ENCODE results near the gene SLN. TPM values are rescaled to one million over a fixed set of nuclear protein-coding genes. Genes with fewer than 3 reads are reported as not detected.

The SLN gene
- total RNA-seq, 2 experiments from 2014 or later: not detected

DNA sequence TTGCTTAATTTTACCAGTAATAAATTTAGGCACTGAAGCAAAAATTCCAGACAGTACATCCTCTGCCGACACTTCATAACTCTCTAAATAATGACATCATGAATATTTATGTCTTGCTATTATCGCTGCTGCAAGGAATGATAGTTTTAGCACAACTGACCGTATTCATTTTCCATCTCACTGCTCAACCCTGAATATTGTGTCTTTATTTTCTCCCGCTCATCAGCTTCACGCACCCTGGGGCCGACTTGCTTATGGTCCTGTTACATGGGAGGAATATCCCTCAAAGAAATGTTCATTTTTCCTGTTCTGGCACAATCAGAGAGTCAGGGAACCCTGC is 33.3 kb downstream of the SLN start:
- Mint-ChIP-seq H3K27ac (no peak overlapping the region), H3K36me3 (ENCODE audit: low read depth) (no peaks in the 10 kb centered on the region), H3K4me1 (ENCODE audit: low read depth) (no peaks in the 10 kb centered on the region), H3K27me3 (ENCODE audit: low read depth) (peaks cover 4% of the 10 kb centered on the region), H3K4me3 (no peak overlapping the region), H3K9me3 (ENCODE audit: insufficient read depth) (no peaks in the 10 kb centered on the region)
- ATAC-seq: no peak
- DNase-seq: no peak
- CTCF ChIA-PET: no interaction called here
- POLR2A ChIA-PET: no interaction called here

DNA sequence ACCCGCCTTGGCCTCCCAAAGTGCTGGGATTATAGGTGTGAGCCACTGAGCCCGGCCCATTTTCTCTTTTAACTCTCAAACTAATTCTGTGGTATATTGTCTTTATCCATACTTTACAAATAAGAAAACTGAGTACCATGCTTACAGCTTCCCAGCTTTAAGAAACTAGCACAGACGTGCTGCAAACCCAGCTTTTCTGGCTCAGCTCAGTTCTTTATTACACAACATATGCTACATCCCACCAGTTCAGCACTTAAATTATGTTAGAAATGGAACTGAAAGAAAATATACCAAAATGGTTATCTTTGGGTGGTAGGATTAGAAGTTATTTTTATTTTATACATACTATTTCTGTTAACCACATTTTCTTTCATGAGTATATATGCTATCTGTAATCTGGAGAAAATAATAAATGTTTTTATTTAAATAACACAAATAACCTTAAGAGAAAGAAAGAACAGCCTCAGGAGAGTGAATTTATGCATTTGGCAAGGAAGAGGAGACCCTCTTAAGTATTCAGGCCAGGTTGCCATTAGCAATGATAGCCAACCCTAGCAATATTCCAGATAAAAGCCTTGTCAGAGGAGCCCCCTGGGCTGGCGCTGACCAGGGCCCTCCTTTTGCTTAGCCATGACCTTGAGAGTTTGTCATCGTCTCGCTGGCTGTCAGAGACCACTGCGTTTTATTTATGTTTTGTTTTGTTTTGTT is 33.8 kb downstream of the SLN start:
- Mint-ChIP-seq H3K4me3 (no peak overlapping the region), H3K4me1 (ENCODE audit: low read depth) (no peaks in the 10 kb centered on the region), H3K27ac (no peak overlapping the region), H3K27me3 (ENCODE audit: low read depth) (peaks cover 4% of the 10 kb centered on the region), H3K9me3 (ENCODE audit: insufficient read depth) (no peaks in the 10 kb centered on the region), H3K36me3 (ENCODE audit: low read depth) (no peaks in the 10 kb centered on the region)
- ATAC-seq (no peak), DNase-seq (no peak)
- CTCF ChIA-PET: no interaction called here
- POLR2A ChIA-PET: no interaction called here

DNA sequence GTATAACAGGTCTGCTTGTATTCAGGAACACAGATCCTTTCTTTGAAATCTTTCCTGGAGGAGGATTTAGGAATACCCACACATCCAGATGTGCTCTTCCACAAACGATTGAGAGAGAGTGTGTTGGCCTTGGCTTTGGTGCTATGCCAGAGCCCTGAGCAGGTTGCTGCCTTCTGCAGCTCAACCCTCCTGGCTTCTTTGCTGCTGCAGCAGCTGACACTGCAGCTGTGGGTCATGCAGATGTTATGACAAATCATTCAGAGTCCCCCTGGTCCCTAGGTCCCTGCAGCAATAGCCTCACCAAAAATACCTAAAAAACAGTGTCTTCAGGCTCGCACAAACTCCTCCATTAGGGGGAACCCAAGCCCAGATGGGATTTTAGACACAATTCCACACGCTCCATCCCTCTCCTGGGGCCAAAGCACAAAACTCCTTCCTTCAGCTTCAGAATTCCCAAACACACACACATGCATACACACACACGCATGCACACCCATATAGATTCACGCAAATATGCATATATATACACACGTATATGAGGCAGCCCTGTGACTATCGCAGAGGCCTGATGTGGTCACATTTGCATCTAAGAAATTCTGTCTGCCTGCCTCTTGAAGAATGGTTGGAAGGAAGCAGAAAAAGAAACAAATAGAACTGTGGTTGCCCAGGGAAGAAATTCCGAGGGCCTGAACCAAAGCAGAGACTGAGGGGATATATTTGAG is 35.4 kb downstream of the SLN start:
- DNase-seq (no peak), ATAC-seq (no peak)
- Mint-ChIP-seq H3K27ac (no peak overlapping the region), H3K4me1 (ENCODE audit: low read depth) (no peaks in the 10 kb centered on the region), H3K27me3 (ENCODE audit: low read depth) (peaks cover 4% of the 10 kb centered on the region), H3K4me3 (no peak overlapping the region), H3K36me3 (ENCODE audit: low read depth) (no peaks in the 10 kb centered on the region), H3K9me3 (ENCODE audit: insufficient read depth) (no peaks in the 10 kb centered on the region)
- ChIA-PET POLR2A (no interaction called here), CTCF (interaction anchor here (1.8 kb wide), 1 partner anchor 13 kb away, joined by 9 read pairs; no protein-coding TSS in a partner anchor)

DNA sequence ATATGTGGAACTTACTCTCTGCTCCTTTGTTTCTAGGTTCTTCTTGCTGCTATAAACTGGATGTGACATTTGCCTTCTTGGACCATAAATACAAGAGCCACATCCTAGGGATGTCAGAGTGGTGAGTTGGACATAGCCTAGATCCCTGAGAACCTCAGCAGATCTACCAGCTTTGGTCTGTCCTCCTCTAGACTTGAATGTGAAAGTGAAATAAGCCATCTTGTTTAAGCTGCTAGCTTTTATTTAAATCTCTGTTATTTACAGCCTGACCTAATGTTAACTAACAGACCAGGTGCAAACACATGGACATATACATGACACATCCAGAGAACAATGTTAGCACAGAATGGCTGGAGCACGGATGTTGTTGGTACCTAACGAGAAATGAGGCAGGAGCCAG is 36.0 kb downstream of the SLN start:
- ChIA-PET POLR2A (no interaction called here), CTCF (interaction anchor here (1.8 kb wide), 1 partner anchor 13 kb away, joined by 9 read pairs; no protein-coding TSS in a partner anchor)
- no peak for DNase-seq
- no peak overlapping the region for H3K27ac Mint-ChIP-seq
- H3K36me3 Mint-ChIP-seq (ENCODE audit: low read depth): no peaks in the 10 kb centered on the region
- H3K27me3 Mint-ChIP-seq (ENCODE audit: low read depth): peaks cover 4% of the 10 kb centered on the region
- no peak overlapping the region for H3K4me3 Mint-ChIP-seq
- H3K4me1 Mint-ChIP-seq (ENCODE audit: low read depth): no peaks in the 10 kb centered on the region
- H3K9me3 Mint-ChIP-seq (ENCODE audit: insufficient read depth): no peaks in the 10 kb centered on the region
- no peak for ATAC-seq

DNA sequence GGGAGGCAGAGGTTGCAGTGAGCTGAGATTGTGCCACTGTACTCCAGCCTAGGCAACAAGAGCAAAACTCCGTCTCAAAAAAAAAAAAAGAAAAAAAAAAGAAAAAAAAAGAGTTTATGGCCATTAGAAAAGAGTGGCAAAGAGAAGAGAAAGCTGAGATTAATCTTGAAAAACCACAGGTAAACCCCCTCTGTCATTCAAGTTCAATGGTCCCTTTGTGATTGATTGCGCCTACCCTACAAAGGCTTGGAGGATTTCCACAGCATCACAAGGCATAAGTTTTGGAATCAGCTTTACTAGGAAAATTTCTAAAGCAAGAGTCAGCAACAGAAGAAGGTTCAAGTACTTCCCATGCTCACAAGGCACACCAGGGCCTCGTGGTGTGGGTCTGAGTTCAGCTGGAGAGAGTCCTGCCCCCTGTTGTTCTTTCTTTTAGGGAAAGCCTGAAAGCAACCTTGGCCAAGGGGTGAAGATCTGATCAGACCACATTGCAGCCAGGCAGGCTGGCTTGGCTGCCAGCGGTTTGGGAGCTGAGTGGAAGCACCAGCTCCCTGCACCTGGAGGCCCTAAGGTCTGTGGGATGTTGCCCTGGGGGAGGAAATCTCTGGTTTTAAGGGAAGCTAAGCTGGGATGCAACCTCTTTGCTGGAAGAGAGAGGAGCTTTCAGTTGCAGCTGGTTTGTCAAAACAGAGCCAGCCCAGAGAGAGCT is 41.8 kb downstream of the SLN start:
- DNase-seq (no peak), ATAC-seq (no peak)
- H3K27ac Mint-ChIP-seq: no peak overlapping the region
- no peak overlapping the region for H3K4me3 Mint-ChIP-seq
- no peaks in the 10 kb centered on the region for H3K36me3 Mint-ChIP-seq (ENCODE audit: low read depth)
- ChIA-PET POLR2A (no interaction called here), CTCF (interaction anchor here (1.0 to 1.9 kb wide), 4 partner anchors 14 to 175 kb away, joined by 3 to 6 read pairs (median 4); no protein-coding TSS in a partner anchor)
- H3K27me3 Mint-ChIP-seq (ENCODE audit: low read depth): peaks cover 2% of the 10 kb centered on the region
- H3K4me1 Mint-ChIP-seq (ENCODE audit: low read depth): no peaks in the 10 kb centered on the region
- no peaks in the 10 kb centered on the region for H3K9me3 Mint-ChIP-seq (ENCODE audit: insufficient read depth)

DNA sequence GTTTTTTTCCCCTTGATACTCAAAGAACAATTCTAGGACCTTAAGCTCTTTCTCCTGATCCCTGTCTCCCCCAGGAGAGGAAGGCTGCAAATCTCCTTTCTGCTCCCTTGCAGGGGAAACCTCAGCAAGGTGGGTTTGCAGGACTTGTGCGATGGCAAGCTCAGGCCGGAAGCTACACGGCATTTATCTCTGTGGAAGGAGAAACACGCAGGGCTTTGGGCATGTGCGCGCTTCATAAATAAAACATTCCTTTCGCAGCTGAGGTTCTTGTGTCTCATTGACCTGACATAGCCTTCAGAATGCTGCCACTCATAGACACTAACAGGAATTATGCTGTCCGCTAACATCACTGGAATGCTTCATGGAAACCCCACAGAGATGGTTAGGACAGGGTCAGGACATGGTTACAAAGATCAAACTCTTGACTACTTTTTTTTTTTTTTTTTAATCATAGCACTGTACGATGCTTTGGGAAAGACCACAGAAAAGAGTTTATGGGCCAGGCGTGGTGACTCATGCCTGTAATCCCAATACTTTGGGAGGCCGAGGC is 42.6 kb downstream of the SLN start:
- ATAC-seq (no peak), DNase-seq (no peak)
- POLR2A ChIA-PET: no interaction called here
- CTCF ChIA-PET: interaction anchor here (1.1 kb wide), 1 partner anchor 93 kb away, joined by 3 read pairs; no protein-coding TSS in a partner anchor
- H3K36me3 Mint-ChIP-seq (ENCODE audit: low read depth): no peaks in the 10 kb centered on the region
- H3K4me1 Mint-ChIP-seq (ENCODE audit: low read depth): no peaks in the 10 kb centered on the region
- no peaks in the 10 kb centered on the region for H3K9me3 Mint-ChIP-seq (ENCODE audit: insufficient read depth)
- H3K27me3 Mint-ChIP-seq (ENCODE audit: low read depth): peaks cover 2% of the 10 kb centered on the region
- H3K27ac Mint-ChIP-seq: no peak overlapping the region
- H3K4me3 Mint-ChIP-seq: no peak overlapping the region

DNA sequence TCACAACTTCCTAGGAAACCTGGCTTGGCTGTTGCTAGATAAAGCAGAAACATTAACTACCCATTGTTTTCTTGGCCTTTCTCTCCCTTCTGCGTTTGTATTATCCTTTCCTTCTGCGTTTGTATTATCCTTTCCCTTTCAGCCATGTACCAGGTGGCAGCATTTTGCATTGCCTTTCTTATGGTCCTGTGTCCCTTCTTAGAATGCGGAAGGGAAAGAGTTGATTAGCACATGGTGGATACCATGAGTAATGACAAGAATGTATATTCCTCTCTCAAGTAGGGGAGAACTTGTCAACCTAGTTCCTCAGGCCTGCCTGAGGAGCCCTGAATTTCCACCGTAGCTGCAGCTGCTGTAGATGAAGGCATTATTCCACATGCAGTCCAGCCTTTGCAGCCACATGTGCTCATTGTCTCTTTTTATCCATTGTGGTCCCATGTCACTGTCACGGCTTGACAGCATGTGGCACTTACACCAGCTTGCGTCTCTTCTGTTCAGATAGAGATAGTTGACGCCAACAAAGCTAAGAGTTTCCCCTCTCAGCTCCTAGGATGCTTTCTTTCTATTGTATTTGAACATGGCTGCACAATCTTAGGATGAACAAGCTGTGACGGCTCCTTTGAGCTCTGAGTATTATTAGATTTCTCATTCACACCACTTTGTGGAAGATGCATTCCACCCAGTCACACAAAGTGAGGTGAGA is 44.8 kb downstream of the SLN start:
- H3K4me3 Mint-ChIP-seq: no peak overlapping the region
- no peaks in the 10 kb centered on the region for H3K4me1 Mint-ChIP-seq (ENCODE audit: low read depth)
- no peaks in the 10 kb centered on the region for H3K9me3 Mint-ChIP-seq (ENCODE audit: insufficient read depth)
- ChIA-PET POLR2A (interaction anchor here (0.6 kb wide), 1 partner anchor 48 kb away, joined by 3 read pairs; no protein-coding TSS in a partner anchor), CTCF (no interaction called here)
- no peaks in the 10 kb centered on the region for H3K27me3 Mint-ChIP-seq (ENCODE audit: low read depth)
- H3K36me3 Mint-ChIP-seq (ENCODE audit: low read depth): no peaks in the 10 kb centered on the region
- no peak overlapping the region for H3K27ac Mint-ChIP-seq
- ATAC-seq (no peak), DNase-seq (no peak)

DNA sequence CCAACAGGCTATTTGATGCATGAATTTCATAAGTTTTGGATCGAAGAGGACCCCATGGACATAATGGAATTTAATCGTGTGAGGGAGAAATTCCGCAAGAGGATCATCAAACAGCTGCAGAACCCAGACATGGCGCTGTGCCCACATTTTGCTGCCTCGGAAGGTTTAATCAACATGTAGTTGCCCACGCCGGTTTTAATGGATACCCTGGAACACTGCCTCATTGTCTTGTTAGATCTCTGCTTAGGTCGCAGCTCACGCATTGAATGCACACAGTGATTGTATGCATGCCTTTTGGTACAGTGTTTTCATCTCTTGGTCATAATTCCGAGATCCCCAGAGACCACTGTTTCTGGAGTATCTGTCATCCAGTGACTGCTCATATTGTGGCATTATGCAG is 46.8 kb downstream of the SLN start:
- Mint-ChIP-seq H3K9me3 (ENCODE audit: insufficient read depth) (no peaks in the 10 kb centered on the region), H3K4me1 (ENCODE audit: low read depth) (no peaks in the 10 kb centered on the region), H3K27ac (no peak overlapping the region), H3K27me3 (ENCODE audit: low read depth) (peaks cover 4% of the 10 kb centered on the region), H3K4me3 (no peak overlapping the region), H3K36me3 (ENCODE audit: low read depth) (no peaks in the 10 kb centered on the region)
- POLR2A ChIA-PET: no interaction called here
- DNase-seq (no peak), ATAC-seq (no peak)
- CTCF ChIA-PET: no interaction called here

DNA sequence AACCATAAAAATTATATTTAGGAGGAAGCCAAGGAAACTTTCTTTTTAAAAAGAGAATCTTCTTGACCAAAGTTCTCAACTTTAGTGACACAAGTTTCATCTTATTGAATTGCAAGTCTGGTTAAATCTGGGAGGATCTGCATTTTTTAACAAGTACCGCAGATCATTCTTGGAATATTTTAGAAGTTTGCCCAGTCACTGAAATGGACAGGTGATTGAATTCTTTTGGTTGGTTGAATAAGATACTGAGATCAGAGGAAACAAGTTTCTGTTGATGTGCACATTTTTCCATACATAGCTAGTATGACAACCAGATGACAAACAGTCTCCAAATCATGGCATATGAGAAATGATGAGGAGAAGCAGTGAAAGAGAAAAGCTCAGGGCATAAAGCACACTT is 50.2 kb downstream of the SLN start:
- CTCF ChIA-PET: no interaction called here
- POLR2A ChIA-PET: no interaction called here
- H3K36me3 Mint-ChIP-seq (ENCODE audit: low read depth): no peaks in the 10 kb centered on the region

DNA sequence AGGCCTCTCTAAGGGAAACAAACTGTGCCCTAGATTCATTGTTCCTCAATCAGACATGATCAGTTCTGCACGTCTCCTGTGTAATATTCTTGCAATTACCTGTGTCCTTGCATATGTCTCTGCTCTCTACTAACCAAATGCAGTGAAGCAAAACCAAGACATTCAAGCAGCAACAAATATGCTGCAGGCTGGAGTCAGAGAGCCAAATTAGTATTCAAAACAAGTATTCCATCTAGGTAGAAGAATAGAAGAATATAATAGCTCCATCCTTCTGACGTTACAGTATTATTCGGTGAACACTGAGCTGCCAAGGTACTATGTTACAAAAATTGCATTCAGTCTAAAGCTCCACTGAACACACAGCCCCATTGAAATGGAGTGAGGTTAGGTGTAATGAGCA is 51.8 kb downstream of the SLN start:
- H3K4me3 Mint-ChIP-seq: no peak overlapping the region
- H3K27ac Mint-ChIP-seq: no peak overlapping the region
- ChIA-PET CTCF (no interaction called here), POLR2A (no interaction called here)
- H3K36me3 Mint-ChIP-seq (ENCODE audit: low read depth): no peaks in the 10 kb centered on the region
- ATAC-seq (no peak), DNase-seq (no peak)
- H3K27me3 Mint-ChIP-seq (ENCODE audit: low read depth): peaks cover 4% of the 10 kb centered on the region
- H3K9me3 Mint-ChIP-seq (ENCODE audit: insufficient read depth): no peaks in the 10 kb centered on the region
- H3K4me1 Mint-ChIP-seq (ENCODE audit: low read depth): no peaks in the 10 kb centered on the region

More for the DNA sequence above, 50.2 kb downstream of the SLN start:
- DNase-seq (no peak), ATAC-seq (no peak)
- no peaks in the 10 kb centered on the region for H3K4me1 Mint-ChIP-seq (ENCODE audit: low read depth)
- H3K27me3 Mint-ChIP-seq (ENCODE audit: low read depth): peaks cover 4% of the 10 kb centered on the region
- no peaks in the 10 kb centered on the region for H3K9me3 Mint-ChIP-seq (ENCODE audit: insufficient read depth)
- H3K27ac Mint-ChIP-seq: no peak overlapping the region
- H3K4me3 Mint-ChIP-seq: no peak overlapping the region

DNA sequence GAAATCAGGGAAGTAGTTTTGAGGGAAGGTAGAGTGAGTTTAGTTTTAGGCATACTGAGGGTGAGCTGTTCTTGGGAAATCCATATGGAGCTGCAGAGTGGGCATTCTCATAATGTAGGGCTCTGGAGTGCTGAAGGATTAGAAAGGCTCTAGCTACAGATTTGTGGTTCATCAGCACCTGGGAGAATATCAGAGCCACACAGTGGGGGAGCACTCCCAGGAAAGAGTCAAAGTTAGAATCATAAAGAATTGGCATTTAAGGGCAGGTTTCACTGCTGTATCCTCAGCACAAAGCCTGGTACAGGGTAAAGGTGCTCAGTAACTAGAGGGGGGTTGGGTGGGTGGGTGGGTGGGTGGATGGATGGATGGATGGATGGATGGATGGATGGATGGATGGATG is 52.5 kb downstream of the SLN start:
- Mint-ChIP-seq H3K4me3 (no peak overlapping the region), H3K4me1 (ENCODE audit: low read depth) (no peaks in the 10 kb centered on the region), H3K36me3 (ENCODE audit: low read depth) (no peaks in the 10 kb centered on the region), H3K27ac (no peak overlapping the region), H3K27me3 (ENCODE audit: low read depth) (peaks cover 4% of the 10 kb centered on the region), H3K9me3 (ENCODE audit: insufficient read depth) (no peaks in the 10 kb centered on the region)
- ChIA-PET POLR2A (no interaction called here), CTCF (no interaction called here)
- no peak for ATAC-seq
- no peak for DNase-seq
